PC-3 (cell line): ENCODE data around the gene CYB561D2. TPM values are rescaled to one million over a fixed set of nuclear protein-coding genes. Genes with fewer than 3 reads are reported as not detected.

Source experiments
- ATAC-seq: fragments of 200-7000 bp; cut with Tn5 transposase; 2 replicates; pipeline ENCODE4 v1.9.1; 2020; ENCODE audit warnings: mild to moderate bottlenecking, moderate library complexity
- BruUV-seq: library from RNA; stranded (reverse); fragments of 400-500 nt; replicated peaks from 2 replicates; lab custom pipeline; 2021; lab: Mats Ljungman, UMichigan
- CTCF ChIA-PET: fragments of 300-600 bp; sonication (Branson Sonifier 250); formaldehyde crosslinking; loops from one replicate; lab custom pipeline; 2022; ENCODE audit warnings: antibody characterized with exemption; lab: Charles Lee
- POLR2A ChIA-PET: fragments of 300-600 bp; sonication (Branson Sonifier 250); formaldehyde crosslinking; loops from one replicate; lab custom pipeline; 2022; ENCODE audit warnings: antibody characterized with exemption; ENCODE audit not compliant: unreplicated experiment; lab: Charles Lee
- DNase-seq: peaks from one replicate; pipeline ENCODE4 v3.0.0-alpha.2; 2015
- H2AFZ ChIP-seq: fragments of 300-600 bp; sonication (generic); 2 replicates; pipeline ENCODE4 v1.6.0; 2016; ENCODE audit warnings: antibody characterized with exemption, low read length
- H3F3A ChIP-seq: fragments of 300-600 bp; sonication (generic); one replicate; pipeline ENCODE4 v1.6.0; 2017; ENCODE audit warnings: antibody characterized with exemption, low read length, control low read depth, mild to moderate bottlenecking; ENCODE audit not compliant: unreplicated experiment
- H3K27ac ChIP-seq: fragments of 300-600 bp; sonication (generic); 2 replicates; pipeline ENCODE4 v1.5.1; 2016; ENCODE audit warnings: mild to moderate bottlenecking, low read length
- H3K27me3 ChIP-seq: fragments of 300-600 bp; sonication (generic); 2 replicates; pipeline ENCODE4 v1.6.1; 2016; ENCODE audit warnings: low read length, mixed read lengths
- H3K36me3 ChIP-seq: fragments of 300-600 bp; sonication (generic); 2 replicates; pipeline ENCODE4 v1.6.1; 2016; ENCODE audit warnings: low read depth, mixed run types, low read length, mixed read lengths
- H3K4me1 ChIP-seq: fragments of 300-600 bp; sonication (generic); 2 replicates; pipeline ENCODE4 v1.5.1; 2016; ENCODE audit warnings: low read length; ENCODE audit not compliant: insufficient read depth
- H3K4me2 ChIP-seq: fragments of 300-600 bp; sonication (generic); 2 replicates; pipeline ENCODE4 v1.6.0; 2016; ENCODE audit warnings: low read length
- H3K4me3 ChIP-seq: fragments of 300-600 bp; sonication (generic); 2 replicates; pipeline ENCODE4 v1.5.1; 2016; ENCODE audit warnings: mild to moderate bottlenecking, low read length, mixed read lengths
- H3K79me2 ChIP-seq: fragments of 300-600 bp; sonication (generic); 2 replicates; pipeline ENCODE4 v1.6.1; 2017; ENCODE audit warnings: low read length, mixed read lengths
- H3K9ac ChIP-seq: fragments of 300-600 bp; sonication (generic); 2 replicates; pipeline ENCODE4 v1.6.0; 2016; ENCODE audit warnings: mild to moderate bottlenecking, low read length
- H3K9me2 ChIP-seq: fragments of 300-600 bp; sonication (generic); replicated peaks from 2 replicates; pipeline ENCODE4 v1.6.1; 2016; ENCODE audit warnings: mixed run types, low read length, mixed read lengths
- H3K9me3 ChIP-seq: fragments of 300-600 bp; sonication (generic); 2 replicates; pipeline ENCODE4 v1.6.1; 2016; ENCODE audit warnings: low read length, mixed read lengths
- H4K20me1 ChIP-seq: fragments of 300-600 bp; sonication (generic); 2 replicates; pipeline ENCODE4 v1.6.1; 2016; ENCODE audit warnings: low read length, mixed read lengths
- CTCF ChIP-seq: fragments of 300-600 bp; sonication (generic); conservative IDR thresholded peaks from 2 replicates; pipeline ENCODE4 v1.5.1; 2017; ENCODE audit warnings: antibody characterized with exemption, low read depth, mild to moderate bottlenecking, low read length
- EZH2 ChIP-seq: fragments of 300-600 bp; sonication (generic); IDR thresholded peaks from one replicate; pipeline ENCODE4 v1.6.1; 2017; ENCODE audit warnings: antibody characterized with exemption, mild to moderate bottlenecking, low read length; ENCODE audit not compliant: unreplicated experiment
- EZH2phosphoT487 ChIP-seq: fragments of 300-600 bp; sonication (generic); IDR thresholded peaks from 2 replicates; pipeline ENCODE4 v1.6.1; 2018; ENCODE audit warnings: mild to moderate bottlenecking, antibody characterized with exemption, low read length, borderline replicate concordance
- intact Hi-C: fragments of 100-400 bp; cut with micrococcal nuclease; formaldehyde crosslinking; loops from 2 replicates; pipeline ENCODE4 v1.9.0; 2023
- total RNA-seq: library from RNA; depleted of rRNA; stranded (reverse); fragments of >200 nt; gene quantifications from 2 replicates; pipeline ENCODE4 v1.2.3, GENCODE V29; 2014; rRNA removed

CYB561D2 gene
- total RNA-seq, 1 experiment from 2014 or later: 44.3 TPM

DNA sequence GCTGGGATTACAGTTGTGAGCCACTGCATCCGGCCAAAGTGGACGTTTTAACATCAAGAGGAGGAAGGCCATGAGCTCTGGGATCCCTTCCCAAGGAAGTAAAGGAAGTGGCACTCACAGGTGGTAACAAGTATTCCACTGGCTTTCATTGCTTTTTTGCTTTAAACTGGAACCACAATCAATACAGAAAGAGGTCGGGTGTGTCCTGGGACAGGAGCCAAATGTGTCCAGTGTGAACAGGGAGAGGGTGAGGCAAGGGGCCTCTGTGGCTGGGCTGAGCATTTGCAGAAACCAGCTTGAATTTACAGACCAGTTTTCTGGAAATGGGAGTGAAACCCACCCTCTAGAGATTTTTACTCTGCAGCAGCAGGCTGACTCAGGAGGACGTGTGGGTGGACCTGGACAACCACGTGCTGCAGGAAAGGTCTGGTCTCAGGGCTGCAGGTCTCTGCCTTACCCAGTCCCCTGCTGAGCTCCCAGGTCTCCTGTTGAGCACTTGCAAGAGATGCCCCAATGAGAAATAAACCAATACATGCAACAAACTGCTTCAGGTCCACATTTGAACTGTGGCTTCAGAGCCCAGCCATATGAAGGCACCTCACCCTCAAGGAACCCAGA lies 51.4 kb downstream of the CYB561D2 start:
- H3K9ac ChIP-seq: no peak overlapping the region
- peak; percentile 30 for DNase-seq
- no peaks in the 10 kb centered on the region for H4K20me1 ChIP-seq
- H3F3A ChIP-seq: no peaks in the 10 kb centered on the region
- H3K4me3 ChIP-seq: no peak overlapping the region
- no peak overlapping the region for H3K27ac ChIP-seq
- intact Hi-C loops: no loop called here
- H3K4me2 ChIP-seq: no peak overlapping the region
- no peaks in the 10 kb centered on the region for H3K9me2 ChIP-seq
- no peaks in the 10 kb centered on the region for H3K79me2 ChIP-seq
- ATAC-seq: peak; percentile 58
- POLR2A ChIA-PET: no interaction called here
- no peak overlapping the region for H2AFZ ChIP-seq
- H3K9me3 ChIP-seq: no peaks in the 10 kb centered on the region
- no peaks in the 10 kb centered on the region for H3K4me1 ChIP-seq
- no peaks in the 10 kb centered on the region for H3K27me3 ChIP-seq
- H3K36me3 ChIP-seq: no peaks in the 10 kb centered on the region
- no TSS peak for BruUV-seq
- TF ChIP-seq EZH2: no peak
- no peak for TF ChIP-seq EZH2phosphoT487
- TF ChIP-seq CTCF: no peak
- CTCF ChIA-PET: interaction anchor here (0.7 kb wide), 1 partner anchor 1098 kb away, joined by 3 read pairs; no protein-coding TSS in a partner anchor

Other genes starting within 250 kb of the CYB561D2 start
- gene SEMA3F, start 195.5 kb upstream of the CYB561D2 start, total RNA-seq: 47.3 and 50.5 TPM in 2 replicates
- gene GNAT1, start 159.3 kb upstream of the CYB561D2 start, total RNA-seq: 0.22 TPM in 1 of 2 replicates, not detected in the other
- 0.17 and 3.3 TPM in 2 replicates for gene SLC38A3, start 145.6 kb upstream of the CYB561D2 start, total RNA-seq
- 221 and 254 TPM in 2 replicates for gene GNAI2, start 114.7 kb upstream of the CYB561D2 start, total RNA-seq
- gene SEMA3B, start 81.7 kb upstream of the CYB561D2 start, total RNA-seq: 40.1 and 63.9 TPM in 2 replicates
- gene LSMEM2, start 71.8 kb upstream of the CYB561D2 start, total RNA-seq: not detected in 2 replicates
- gene IFRD2, start 58.4 kb upstream of the CYB561D2 start, total RNA-seq: 223 and 300 TPM in 2 replicates
- 13.2 and 20.8 TPM in 2 replicates for gene HYAL3, start 51.5 kb upstream of the CYB561D2 start, total RNA-seq
- gene NAA80, start 51.5 kb upstream of the CYB561D2 start, total RNA-seq: 8.7 and 16.6 TPM in 2 replicates
- gene HYAL1, start 47.3 kb upstream of the CYB561D2 start, total RNA-seq: 0.23 and 1.3 TPM in 2 replicates
- 97.8 and 111 TPM in 2 replicates for gene HYAL2, start 28.1 kb upstream of the CYB561D2 start, total RNA-seq
- 143 and 156 TPM in 2 replicates for gene TUSC2, start 22.6 kb upstream of the CYB561D2 start, total RNA-seq
- 20.0 and 21.4 TPM in 2 replicates for gene RASSF1, start 10.0 kb upstream of the CYB561D2 start, total RNA-seq
- gene ZMYND10, start 5.1 kb upstream of the CYB561D2 start, total RNA-seq: 1.6 and 3.9 TPM in 2 replicates
- gene NPRL2, start 87 bp upstream of the CYB561D2 start, total RNA-seq: 40.9 and 56.9 TPM in 2 replicates
- gene TMEM115, start 8.7 kb downstream of the CYB561D2 start, total RNA-seq: 54.9 and 56.6 TPM in 2 replicates
- 0.17 and 0.44 TPM in 2 replicates for gene CACNA2D2, start 152.8 kb downstream of the CYB561D2 start, total RNA-seq
- 31.2 and 33.9 TPM in 2 replicates for gene C3orf18, start 216.9 kb downstream of the CYB561D2 start, total RNA-seq
- 20.3 and 22.2 TPM in 2 replicates for gene HEMK1, start 218.7 kb downstream of the CYB561D2 start, total RNA-seq